Measurements from ENCODE around the gene FAT1. TPM values are rescaled to one million over a fixed set of nuclear protein-coding genes. Genes with fewer than 3 reads are reported as not detected.

FAT1 gene, protein sequence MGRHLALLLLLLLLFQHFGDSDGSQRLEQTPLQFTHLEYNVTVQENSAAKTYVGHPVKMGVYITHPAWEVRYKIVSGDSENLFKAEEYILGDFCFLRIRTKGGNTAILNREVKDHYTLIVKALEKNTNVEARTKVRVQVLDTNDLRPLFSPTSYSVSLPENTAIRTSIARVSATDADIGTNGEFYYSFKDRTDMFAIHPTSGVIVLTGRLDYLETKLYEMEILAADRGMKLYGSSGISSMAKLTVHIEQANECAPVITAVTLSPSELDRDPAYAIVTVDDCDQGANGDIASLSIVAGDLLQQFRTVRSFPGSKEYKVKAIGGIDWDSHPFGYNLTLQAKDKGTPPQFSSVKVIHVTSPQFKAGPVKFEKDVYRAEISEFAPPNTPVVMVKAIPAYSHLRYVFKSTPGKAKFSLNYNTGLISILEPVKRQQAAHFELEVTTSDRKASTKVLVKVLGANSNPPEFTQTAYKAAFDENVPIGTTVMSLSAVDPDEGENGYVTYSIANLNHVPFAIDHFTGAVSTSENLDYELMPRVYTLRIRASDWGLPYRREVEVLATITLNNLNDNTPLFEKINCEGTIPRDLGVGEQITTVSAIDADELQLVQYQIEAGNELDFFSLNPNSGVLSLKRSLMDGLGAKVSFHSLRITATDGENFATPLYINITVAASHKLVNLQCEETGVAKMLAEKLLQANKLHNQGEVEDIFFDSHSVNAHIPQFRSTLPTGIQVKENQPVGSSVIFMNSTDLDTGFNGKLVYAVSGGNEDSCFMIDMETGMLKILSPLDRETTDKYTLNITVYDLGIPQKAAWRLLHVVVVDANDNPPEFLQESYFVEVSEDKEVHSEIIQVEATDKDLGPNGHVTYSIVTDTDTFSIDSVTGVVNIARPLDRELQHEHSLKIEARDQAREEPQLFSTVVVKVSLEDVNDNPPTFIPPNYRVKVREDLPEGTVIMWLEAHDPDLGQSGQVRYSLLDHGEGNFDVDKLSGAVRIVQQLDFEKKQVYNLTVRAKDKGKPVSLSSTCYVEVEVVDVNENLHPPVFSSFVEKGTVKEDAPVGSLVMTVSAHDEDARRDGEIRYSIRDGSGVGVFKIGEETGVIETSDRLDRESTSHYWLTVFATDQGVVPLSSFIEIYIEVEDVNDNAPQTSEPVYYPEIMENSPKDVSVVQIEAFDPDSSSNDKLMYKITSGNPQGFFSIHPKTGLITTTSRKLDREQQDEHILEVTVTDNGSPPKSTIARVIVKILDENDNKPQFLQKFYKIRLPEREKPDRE (N-terminal part only)
- total RNA-seq = 139 TPM
- polyA plus RNA-seq (ENCODE audit: insufficient read depth in 1 of 8, insufficient read length in 8 of 8, low replicate concordance in 1 of 8) = 100 to 1,000 TPM in 7 of 8 donors, 10 to 100 TPM in 1; 80.7 to 144 (median 124) TPM
- long read RNA-seq, donor 1, full-length matches to known transcripts = 4 of 4 reads
- long read RNA-seq, donor 1, partial matches to known transcripts = 0 of 4 reads
- long read RNA-seq, donor 1, other reads (novel, unspliced or antisense) = 0 of 4 reads
- long read RNA-seq, donor 2 = 0 reads
- long read RNA-seq, donor 3, transcript FAT1-208 (2 exons, 1,852 nt) = major isoform, 5 of 15 reads
- long read RNA-seq, donor 3, partial matches to known transcripts = 7 of 15 reads
- long read RNA-seq, donor 3, other reads (novel, unspliced or antisense) = 0 of 15 reads
- long read RNA-seq, donor 4, partial matches to known transcripts = 7 of 12 reads
- long read RNA-seq, donor 4, other reads (novel, unspliced or antisense) = 0 of 12 reads
- long read RNA-seq, donor 5, transcript FAT1-211 (4 exons, 1,305 nt) = minor isoform, 9 of 50 reads
- long read RNA-seq, donor 5, transcript FAT1-208 (2 exons, 1,852 nt) = major isoform, 13 of 50 reads
- long read RNA-seq, donor 5, partial matches to known transcripts = 24 of 50 reads
- long read RNA-seq, donor 5, other reads (novel, unspliced or antisense) = 0 of 50 reads
- long read RNA-seq, donor 6, transcript FAT1-211 (4 exons, 1,305 nt) = major isoform, 5 of 16 reads
- long read RNA-seq, donor 6, partial matches to known transcripts = 7 of 16 reads
- long read RNA-seq, donor 6, other reads (novel, unspliced or antisense) = 0 of 16 reads
- long read RNA-seq, donor 7, transcript FAT1-211 (4 exons, 1,305 nt) = major isoform, 10 of 22 reads
- long read RNA-seq, donor 7, partial matches to known transcripts = 5 of 22 reads
- long read RNA-seq, donor 7, other reads (novel, unspliced or antisense) = 0 of 22 reads
- long read RNA-seq, donor 8, transcript FAT1-208 (2 exons, 1,852 nt) = major isoform, 7 of 17 reads
- long read RNA-seq, donor 8, partial matches to known transcripts = 5 of 17 reads
- long read RNA-seq, donor 8, other reads (novel, unspliced or antisense) = 0 of 17 reads
- long read RNA-seq, donor 9, transcript FAT1-211 (4 exons, 1,305 nt) = major isoform, 7 of 11 reads
- long read RNA-seq, donor 9, partial matches to known transcripts = 0 of 11 reads
- long read RNA-seq, donor 9, other reads (novel, unspliced or antisense) = 0 of 11 reads
- long read RNA-seq, donor 10, transcript FAT1-211 (4 exons, 1,305 nt) = major isoform, 7 of 36 reads
- long read RNA-seq, donor 10, partial matches to known transcripts = 24 of 36 reads
- long read RNA-seq, donor 10, other reads (novel, unspliced or antisense) = 0 of 36 reads
- long read RNA-seq, donor 11, transcript FAT1-211 (4 exons, 1,305 nt) = major isoform, 6 of 6 reads
- long read RNA-seq, donor 11, partial matches to known transcripts = 0 of 6 reads
- long read RNA-seq, donor 11, other reads (novel, unspliced or antisense) = 0 of 6 reads

- H3K27ac ChIP-seq (ENCODE audit: low read length) = peak within 1 kb of the TSS; percentile 92
- peaks cover 12% of the 10 kb centered on the region for H3K9me3 ChIP-seq (replicated peaks; ENCODE audit: control insufficient read depth, low read depth, low read length)
- peaks cover 23% of the 10 kb centered on the region for H3K27me3 ChIP-seq (ENCODE audit: control insufficient read depth, insufficient read depth, low read length)
- DNase-seq = peak; percentile 95
- no peaks in the 10 kb centered on the region for H3K36me3 ChIP-seq (ENCODE audit: control insufficient read depth, insufficient read depth, low read length)
- H3K4me3 ChIP-seq (ENCODE audit: low read length) = peak within 1 kb of the TSS; percentile 88
- WGBS (ENCODE audit: insufficient coverage) = under 1% methylated on average over 112 of the region's 112 CpGs
- peaks cover 17% of the 10 kb centered on the region for H3K4me1 ChIP-seq (ENCODE audit: control insufficient read depth, insufficient read depth, low read length)
Measured at GRCh38 chr4:186723292-186724057, at the start of gene FAT1. Gene FAT1 (minus strand): TSS chr4:186723856. CDS start chr4:186709827, 14,029 bp downstream.

DNA sequence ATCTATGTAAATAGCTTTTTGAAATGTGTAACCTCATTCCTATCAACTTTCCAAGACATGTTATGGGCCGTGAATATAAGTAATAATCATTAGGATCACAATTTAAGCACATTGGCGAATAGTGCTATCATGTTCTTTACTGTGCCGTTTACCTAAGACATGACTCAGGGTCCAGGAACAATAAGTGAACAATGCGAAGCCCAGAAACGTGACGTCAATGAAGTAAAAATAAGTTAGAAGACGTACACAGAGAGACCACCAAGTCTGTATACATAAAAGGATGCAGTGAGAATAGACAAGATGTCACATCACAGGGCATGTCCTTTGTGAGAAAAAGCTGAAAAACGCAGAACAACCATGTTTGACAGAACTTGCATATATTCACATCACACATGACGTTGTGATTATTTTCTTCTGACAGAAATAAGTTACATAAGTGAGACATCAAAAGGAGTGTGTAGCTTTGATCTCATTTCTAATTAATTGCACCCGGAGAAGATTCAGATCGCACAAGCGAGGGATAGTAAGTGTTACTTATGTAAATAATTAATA is 49.4 kb upstream of the FAT1 start:
- 92% methylated on average over 2 of the region's 12 CpGs for WGBS (ENCODE audit: insufficient coverage)
- no peak for DNase-seq

DNA sequence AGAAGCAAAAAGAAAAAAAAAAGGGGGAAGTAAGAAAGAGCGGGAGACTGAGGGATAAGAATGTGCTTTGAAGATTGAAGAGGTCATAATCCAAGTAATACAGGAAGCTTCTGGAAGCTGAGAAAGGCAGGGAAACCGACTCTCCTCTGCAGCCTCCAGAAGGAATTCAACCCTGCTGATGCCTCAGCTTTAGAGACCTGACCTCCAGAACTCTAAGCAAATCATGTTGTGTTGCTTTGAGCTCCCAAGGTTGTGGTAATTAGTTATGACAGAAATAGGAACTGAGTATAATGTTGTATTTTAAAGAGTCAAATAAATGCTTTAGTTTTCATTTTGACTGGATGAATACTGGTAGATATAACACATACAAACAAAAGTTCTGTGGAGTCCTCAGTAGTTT is 48.0 kb upstream of the FAT1 start:
- no peak overlapping the region for H3K27ac ChIP-seq (ENCODE audit: low read length)
- H3K27me3 ChIP-seq (ENCODE audit: control insufficient read depth, insufficient read depth, low read length) = no peaks in the 10 kb centered on the region
- no peak for DNase-seq
- no peaks in the 10 kb centered on the region for H3K9me3 ChIP-seq (replicated peaks; ENCODE audit: control insufficient read depth, low read depth, low read length)
- H3K4me1 ChIP-seq (ENCODE audit: control insufficient read depth, insufficient read depth, low read length) = no peaks in the 10 kb centered on the region
- H3K36me3 ChIP-seq (ENCODE audit: control insufficient read depth, insufficient read depth, low read length) = no peaks in the 10 kb centered on the region
- H3K4me3 ChIP-seq (ENCODE audit: low read length) = no peak overlapping the region
- no CpG with 5 or more reads among the region's 2 CpGs for WGBS (ENCODE audit: insufficient coverage)

More for the DNA sequence above, 49.4 kb upstream of the FAT1 start:
- Histone ChIP-seq H3K27ac (ENCODE audit: low read length) (no peak overlapping the region), H3K36me3 (ENCODE audit: control insufficient read depth, insufficient read depth, low read length) (no peaks in the 10 kb centered on the region), H3K27me3 (ENCODE audit: control insufficient read depth, insufficient read depth, low read length) (no peaks in the 10 kb centered on the region), H3K9me3 (replicated peaks; ENCODE audit: control insufficient read depth, low read depth, low read length) (no peaks in the 10 kb centered on the region), H3K4me3 (ENCODE audit: low read length) (no peak overlapping the region), H3K4me1 (ENCODE audit: control insufficient read depth, insufficient read depth, low read length) (no peaks in the 10 kb centered on the region)

GRCh38 chr4:186770481-186771175 is 47.0 kb upstream of the FAT1 start:
- H3K4me1 ChIP-seq (ENCODE audit: control insufficient read depth, insufficient read depth, low read length) = no peaks in the 10 kb centered on the region
- H3K27me3 ChIP-seq (ENCODE audit: control insufficient read depth, insufficient read depth, low read length) = no peaks in the 10 kb centered on the region
- DNase-seq = peak; percentile 24
- H3K4me3 ChIP-seq (ENCODE audit: low read length) = no peak overlapping the region
- H3K27ac ChIP-seq (ENCODE audit: low read length) = no peak overlapping the region
- H3K9me3 ChIP-seq (replicated peaks; ENCODE audit: control insufficient read depth, low read depth, low read length) = no peaks in the 10 kb centered on the region
- H3K36me3 ChIP-seq (ENCODE audit: control insufficient read depth, insufficient read depth, low read length) = no peaks in the 10 kb centered on the region
- no CpG with 5 or more reads among the region's 4 CpGs for WGBS (ENCODE audit: insufficient coverage)

DNA sequence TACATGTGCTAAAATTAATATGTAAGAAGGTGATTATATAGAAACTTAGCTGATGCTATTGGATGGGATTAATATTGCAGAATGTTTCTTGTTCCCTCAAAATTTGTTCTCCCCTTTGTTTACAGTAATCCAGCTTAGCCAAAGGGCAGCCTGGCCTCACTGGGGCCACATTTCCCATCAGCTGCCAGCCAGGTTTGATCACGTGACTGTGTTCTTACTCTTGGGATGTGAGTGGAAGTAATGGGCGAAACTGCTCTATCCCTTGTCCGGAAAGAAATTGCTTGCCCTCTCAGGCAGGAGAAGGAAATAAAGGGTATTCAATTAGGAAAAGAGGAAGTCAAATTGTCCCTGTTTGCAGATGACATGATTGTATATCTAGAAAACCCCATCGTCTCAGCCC is 44.1 kb upstream of the FAT1 start:
- no peak overlapping the region for H3K4me3 ChIP-seq (ENCODE audit: low read length)
- DNase-seq = no peak
- no peaks in the 10 kb centered on the region for H3K36me3 ChIP-seq (ENCODE audit: control insufficient read depth, insufficient read depth, low read length)
- H3K9me3 ChIP-seq (replicated peaks; ENCODE audit: control insufficient read depth, low read depth, low read length) = no peaks in the 10 kb centered on the region
- no peak overlapping the region for H3K27ac ChIP-seq (ENCODE audit: low read length)
- H3K27me3 ChIP-seq (ENCODE audit: control insufficient read depth, insufficient read depth, low read length) = no peaks in the 10 kb centered on the region
- H3K4me1 ChIP-seq (ENCODE audit: control insufficient read depth, insufficient read depth, low read length) = no peaks in the 10 kb centered on the region
- WGBS (ENCODE audit: insufficient coverage) = no CpG with 5 or more reads among the region's 4 CpGs

DNA sequence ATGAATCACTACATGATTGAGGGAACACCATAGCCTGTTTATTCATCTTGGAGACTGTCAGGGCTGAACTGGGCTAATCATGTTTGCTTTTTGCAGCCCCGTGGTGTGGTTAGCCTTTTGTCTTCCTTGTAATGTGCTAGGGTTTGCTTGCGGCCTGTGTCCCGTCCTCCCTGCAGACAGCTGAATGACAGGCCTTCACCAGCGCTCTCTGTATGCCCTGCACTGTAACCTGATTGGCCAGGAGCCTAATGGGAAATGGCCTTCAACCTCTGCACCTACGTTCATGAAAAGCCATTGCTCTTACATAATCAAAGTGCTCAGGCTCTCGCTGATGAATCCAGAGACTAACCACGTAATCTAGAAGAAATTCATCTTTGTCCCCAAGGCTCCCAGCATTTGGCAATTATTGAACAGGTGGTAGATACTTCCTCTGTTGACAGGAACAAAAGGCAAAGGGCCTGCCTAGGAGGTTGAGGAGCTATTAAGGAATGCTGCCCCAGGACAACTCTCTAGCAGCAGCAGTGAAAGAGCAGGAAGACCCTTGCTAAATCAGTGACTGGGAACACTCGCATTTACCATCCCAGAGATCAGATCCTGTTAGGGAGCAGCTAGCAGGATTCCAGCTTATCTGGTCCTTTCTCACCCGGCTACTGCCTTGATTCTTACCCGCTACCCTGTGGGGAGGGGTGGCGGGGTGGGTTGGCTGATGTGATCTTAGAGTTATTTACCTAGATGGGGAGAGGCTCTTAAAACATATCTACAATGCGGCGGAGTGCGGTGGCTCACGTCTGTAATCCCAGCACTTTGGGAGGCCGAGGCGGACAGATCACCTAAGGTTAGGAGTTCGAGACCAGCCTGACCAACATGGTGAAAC is 42.3 kb upstream of the FAT1 start:
- DNase-seq = no peak
- WGBS (ENCODE audit: insufficient coverage) = 69% methylated on average over 12 of the region's 18 CpGs
- no peak overlapping the region for H3K27ac ChIP-seq (ENCODE audit: low read length)
- no peaks in the 10 kb centered on the region for H3K27me3 ChIP-seq (ENCODE audit: control insufficient read depth, insufficient read depth, low read length)
- no peaks in the 10 kb centered on the region for H3K36me3 ChIP-seq (ENCODE audit: control insufficient read depth, insufficient read depth, low read length)
- H3K9me3 ChIP-seq (replicated peaks; ENCODE audit: control insufficient read depth, low read depth, low read length) = no peaks in the 10 kb centered on the region
- H3K4me1 ChIP-seq (ENCODE audit: control insufficient read depth, insufficient read depth, low read length) = peaks cover 2% of the 10 kb centered on the region
- H3K4me3 ChIP-seq (ENCODE audit: low read length) = no peak overlapping the region

All from muscle of leg (tissue), 16 donors.